ENCODE data around the gene EPHB1.

DNA sequence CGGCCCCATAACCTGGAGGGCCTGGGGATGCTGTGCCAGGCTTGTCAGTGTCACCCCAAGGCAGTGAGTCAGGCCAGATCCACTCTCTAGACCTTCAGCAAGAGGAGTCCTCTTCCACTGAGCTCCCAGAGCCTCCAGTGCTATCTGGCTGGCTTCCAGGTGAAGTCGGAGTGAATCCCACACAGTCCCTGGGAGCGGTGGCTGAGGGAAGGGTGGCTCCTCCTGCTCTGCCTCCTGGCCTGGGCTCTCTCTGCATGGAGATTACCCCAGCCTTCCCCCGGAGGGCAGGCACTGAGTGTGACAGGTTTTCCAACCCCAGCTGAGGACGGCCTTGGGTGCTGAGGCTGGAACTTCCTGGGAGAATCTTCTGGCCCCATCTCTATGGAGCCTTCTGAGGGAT lies 82.7 kb downstream of the EPHB1 start:
- TF ChIP-seq EZH2 (IDR thresholded peaks at IDR 0.05) (no peak), POLR2AphosphoS5 (IDR thresholded peaks at IDR 0.05; ENCODE audit: borderline replicate concordance, low read depth, low read length) (no peak), FOXP2 (optimal IDR thresholded peaks at IDR 0.05; ENCODE audit: control extremely low read depth, extremely low read length, insufficient read depth) (no peak)
